NOMO-1 treated with dmso at 0.1 percent for 144 hours (cell line): ENCODE results near the gene SUGP1.
A peak's percentile ranks its signal among the peaks of the same experiment; 100 is the strongest.
"Not testable (repeated sequence)": the region's sequence is repeated elsewhere in the genome, so short reads cannot be mapped to it uniquely, and the experiment has no call there.

ENCODE experiments used
- DNase-seq: peaks from one replicate; lab custom pipeline; 2025; ENCODE audit not compliant: unreplicated experiment; lab: John Stamatoyannopoulos, UW

SUGP1 gene

DNA sequence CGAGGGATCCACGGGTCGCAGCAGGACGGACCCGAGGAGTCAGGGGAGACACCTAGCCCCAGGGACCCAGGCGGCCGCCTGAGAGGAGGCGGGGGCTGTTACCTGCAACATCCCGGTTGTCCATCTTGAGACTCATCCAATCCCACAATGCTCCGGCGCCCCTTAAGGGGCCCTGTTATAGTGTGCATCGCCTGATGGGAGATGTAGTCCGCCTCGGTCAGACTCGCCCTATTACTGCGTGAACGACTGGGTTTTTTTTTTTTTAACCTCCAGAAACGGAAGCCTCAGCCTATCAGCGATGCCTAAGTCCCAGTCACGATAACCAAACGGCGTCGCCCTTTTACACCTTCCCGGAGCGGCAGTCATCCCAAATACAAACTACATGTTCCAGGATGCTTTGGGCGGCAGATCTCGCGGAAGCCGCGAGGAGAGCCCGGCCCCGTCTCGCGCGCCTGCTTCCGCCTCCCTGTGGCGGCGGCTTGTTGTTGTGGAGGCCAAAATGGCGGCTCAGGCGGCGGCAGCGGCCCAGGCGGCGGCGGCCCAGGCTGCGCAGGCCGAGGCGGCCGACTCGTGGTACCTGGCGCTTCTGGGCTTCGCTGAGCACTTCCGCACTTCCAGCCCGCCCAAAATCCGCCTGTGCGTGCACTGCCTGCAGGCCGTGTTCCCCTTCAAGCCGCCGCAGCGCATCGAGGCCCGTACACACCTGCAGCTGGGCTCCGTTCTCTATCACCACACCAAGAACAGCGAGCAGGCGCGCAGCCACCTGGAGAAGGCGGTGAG is at the start of gene SUGP1, which contains the start of gene MAU2:
SUGP1 (minus strand) TSS at position 149 of the 780 bp plus-strand sequence; CDS start at position 136, 13 bp downstream.
MAU2 (plus strand) TSS at position 469 of the 780 bp plus-strand sequence; CDS start at position 500, 31 bp downstream.
- DNase-seq, result peak; percentile 96

GRCh38 chr19:19368087-19368486 is 47.8 kb upstream of the SUGP1 start:
- DNase-seq, result no peak

DNA sequence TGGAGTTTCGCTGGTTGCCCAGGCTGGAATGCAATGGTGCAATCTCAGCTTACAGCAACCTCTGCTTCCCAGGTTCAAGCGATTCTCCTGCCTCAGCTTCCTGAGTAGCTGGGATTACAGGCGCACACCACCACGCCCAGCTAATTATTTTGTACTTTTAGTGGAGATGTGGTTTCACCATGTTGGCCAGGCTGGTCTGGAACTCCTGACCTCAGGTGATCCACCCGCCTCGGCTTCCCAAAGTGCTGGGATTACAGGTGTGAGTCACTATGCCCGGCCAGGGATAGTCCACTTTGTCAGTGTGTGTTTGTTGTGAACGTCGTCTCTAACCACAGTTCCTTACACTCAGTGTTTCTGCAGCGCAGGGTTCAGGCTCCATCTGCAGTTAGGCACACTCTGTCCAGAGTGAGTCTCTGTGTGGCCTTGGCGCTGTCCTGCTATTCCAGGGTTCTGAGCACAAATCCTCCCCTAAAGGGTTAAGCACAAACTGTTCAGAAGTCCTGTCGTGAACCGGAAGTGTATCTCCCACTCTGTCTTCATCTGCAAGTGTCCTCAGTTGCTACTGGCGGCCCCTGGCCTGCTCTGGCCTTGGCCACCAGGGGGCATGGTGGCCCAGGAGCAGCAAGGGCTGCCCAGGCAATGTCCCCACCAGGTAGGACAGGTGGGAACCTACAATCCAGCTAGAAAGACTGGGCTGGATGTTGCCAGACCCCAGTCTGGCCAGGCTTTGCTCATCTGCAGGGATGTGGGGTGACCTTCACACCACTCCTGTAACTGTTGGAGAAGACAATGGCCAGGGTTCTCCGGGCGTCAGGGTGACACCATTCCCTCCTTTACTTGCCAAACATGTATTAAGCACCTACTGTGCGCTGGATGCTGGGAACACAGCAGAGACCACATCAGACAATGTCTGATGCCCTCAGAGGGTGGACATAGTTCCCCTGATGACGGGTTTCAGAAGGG is 46.4 kb upstream of the SUGP1 start:
- DNase-seq, result peak; percentile 66

DNA sequence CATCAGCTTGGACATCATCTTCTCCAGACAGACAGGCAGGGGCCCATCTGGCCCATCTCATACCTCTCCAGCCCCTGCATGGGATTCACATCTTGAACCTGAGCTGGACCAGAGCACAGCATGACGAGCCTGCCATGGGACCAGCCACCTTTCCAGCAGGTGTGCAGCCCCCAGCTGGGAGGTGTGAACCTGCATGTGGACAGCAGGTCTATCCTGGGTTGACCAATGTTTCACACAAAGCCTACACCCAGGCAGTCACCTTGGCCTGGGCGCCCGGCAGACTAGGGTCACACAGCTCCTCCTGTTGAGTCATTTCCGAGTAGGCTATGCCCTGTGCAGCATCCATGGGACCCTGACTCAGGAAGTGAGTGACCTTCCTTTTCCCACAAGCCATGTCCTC is 41.8 kb upstream of the SUGP1 start:
- DNase-seq, result no peak

DNA sequence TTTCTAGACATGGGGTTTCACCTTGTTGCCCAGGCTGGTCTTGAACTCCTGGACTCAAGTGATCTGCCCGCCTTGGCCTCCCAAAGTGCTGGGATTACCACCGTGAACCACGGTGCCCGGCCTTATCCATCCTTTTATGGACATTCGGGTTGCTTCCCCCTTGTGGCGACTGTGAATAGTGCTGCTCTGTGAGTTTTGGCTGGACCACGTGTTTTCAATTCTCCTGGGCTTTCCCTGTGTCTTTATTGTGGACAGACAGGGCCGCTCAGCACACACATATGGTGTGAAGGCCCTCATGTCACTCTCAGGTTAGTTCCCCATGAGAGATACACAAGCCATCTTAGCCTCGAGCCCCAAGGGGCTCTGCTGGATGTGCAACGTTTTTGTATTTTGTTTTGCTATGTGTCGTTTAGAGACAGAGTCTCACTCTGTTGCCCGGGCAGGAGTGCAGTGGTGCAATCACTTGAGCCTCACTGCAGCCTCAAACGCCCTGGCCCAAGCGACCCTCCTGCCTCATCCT is 40.8 kb upstream of the SUGP1 start:
- peak; percentile 49 for DNase-seq

GRCh38 chr19:19356901-19357566 is 36.7 kb upstream of the SUGP1 start:
- DNase-seq, result no peak

DNA sequence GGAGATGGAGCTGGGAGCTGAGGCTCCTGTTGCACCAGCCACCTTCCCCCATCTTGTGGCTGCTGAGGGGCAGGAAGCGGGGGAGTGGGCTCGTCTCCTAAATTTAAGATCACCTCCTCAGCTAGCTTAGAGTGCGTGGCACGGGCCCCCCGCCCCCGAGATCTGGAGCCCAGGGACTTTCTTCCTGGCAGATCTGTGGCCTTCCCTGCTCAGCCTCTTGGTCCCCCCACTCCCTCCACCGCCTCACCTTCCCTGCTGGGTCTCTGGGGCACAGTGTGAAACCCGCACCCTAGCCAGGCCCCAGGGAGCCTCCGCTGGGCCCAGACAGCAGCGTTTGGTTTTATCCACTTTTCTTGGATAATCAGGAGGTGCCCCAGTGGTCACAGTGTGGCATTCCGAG is 36.2 kb upstream of the SUGP1 start:
- DNase-seq, result no peak

DNA sequence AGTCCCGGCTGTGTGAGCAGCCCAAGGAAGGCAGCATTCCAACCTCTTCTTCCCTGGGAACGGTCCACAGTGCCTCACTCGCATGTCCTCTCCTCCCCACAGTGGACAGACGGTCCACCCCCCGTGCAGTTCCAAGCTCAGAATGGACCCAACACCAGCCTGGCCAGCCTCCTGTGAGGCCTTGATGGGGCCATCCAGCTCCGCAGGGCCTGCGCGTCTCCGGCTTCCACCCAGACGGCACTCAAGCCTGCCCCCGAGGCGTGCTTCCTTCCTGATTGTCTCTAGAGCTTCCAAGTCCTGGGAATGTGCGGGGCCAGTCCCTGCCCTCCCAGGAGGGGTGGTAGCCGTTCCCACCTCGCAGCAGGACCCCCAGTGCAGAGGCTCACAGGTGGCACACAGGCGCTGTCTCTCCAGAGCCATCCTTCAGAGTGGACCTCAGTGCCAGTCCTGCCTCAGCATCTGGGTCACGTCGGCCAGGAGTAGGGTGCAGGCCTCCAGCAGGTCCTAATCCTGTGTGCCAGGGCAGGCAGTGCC is 35.4 kb upstream of the SUGP1 start:
- no peak for DNase-seq

GRCh38 chr19:19354932-19355331 is 34.6 kb upstream of the SUGP1 start:
- DNase-seq, result no peak

DNA sequence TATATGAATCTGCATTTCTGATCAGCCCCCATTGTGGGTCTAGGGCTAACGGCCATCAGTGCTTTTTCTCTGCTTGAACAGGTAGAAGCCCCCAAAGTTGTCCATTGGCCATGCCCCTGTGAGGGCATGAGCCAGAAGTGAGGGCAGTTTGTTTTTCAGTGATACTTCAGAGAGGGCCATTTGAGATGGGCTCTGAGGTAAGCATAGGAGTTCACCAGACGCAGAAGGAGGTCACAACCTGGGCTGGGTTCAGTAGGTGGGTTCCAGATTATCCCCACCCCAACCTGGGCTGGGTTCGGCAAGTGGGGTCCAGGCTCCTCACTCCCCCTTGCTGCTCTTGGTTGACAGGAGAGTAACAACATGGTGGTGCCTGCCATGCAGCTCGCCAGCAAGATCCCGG is 33.7 kb upstream of the SUGP1 start:
- DNase-seq, result no peak

DNA sequence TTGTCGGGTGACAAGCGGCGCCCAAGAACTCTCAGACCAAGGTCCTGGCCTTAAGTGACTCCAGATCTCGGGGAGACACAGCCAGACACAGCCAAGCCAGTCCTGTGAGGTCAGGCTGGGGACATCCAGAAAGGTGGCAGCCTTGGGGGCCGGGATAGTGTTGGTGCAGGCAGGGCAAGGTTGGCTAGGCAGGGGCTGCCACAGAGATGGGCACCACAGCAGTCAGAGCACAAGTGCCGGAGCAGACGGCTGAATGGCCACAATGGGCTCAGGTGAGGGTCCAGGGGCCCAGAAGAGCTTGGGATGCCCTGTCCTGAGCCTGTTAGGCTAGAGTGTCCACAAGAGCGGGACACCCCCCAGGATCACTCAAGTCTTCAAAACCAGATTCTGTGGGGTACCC is 32.5 kb upstream of the SUGP1 start:
- DNase-seq, result no peak

GRCh38 chr19:19350756-19351155 is 30.4 kb upstream of the SUGP1 start:
- DNase-seq, result not testable (repeated sequence)

DNA sequence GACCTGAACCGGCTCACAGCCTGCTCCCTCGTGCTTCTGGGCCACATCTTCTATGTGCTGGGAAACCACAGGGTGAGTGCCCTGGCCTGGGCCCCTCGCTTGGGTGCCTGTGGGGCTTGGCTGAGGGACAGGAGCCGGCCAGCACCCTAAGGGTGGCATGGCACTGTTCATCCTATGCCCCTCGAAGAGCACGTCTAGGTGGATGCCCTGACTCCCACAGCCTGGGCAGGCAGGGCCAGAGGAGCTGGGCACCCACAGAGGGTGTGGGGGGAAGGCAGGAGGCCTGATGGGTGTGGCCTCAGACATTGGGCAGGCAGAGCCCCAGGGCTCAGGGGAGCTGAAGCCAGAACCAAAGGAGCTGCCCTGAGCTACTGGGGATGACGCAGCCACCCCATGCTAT is 29.1 kb upstream of the SUGP1 start:
- DNase-seq, result no peak

DNA sequence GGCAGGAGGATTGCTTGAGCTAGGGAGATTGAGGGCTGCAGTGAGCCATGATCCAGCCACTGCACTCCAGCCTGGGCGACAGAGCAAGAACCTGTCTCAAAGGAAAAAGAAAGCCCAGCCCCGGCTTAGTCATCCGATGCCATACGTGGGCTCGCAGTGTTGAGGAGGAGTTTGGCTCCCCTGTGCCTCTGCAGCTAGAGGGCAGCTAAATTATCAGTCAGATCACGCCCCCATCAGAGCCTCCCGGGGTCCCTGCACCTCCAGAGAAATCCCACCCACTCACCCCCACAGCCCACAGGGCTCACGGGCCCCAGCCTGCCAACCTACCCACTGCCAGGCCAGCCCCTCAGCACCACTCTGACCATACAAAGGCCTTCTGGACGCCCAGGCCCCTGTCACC is 28.0 kb upstream of the SUGP1 start:
- no peak for DNase-seq

GRCh38 chr19:19347401-19348110 is 27.2 kb upstream of the SUGP1 start:
- DNase-seq, result no peak

GRCh38 chr19:19345970-19346369 is 25.7 kb upstream of the SUGP1 start:
- DNase-seq, result no peak

GRCh38 chr19:19345232-19345631 is 24.9 kb upstream of the SUGP1 start:
- DNase-seq, result no peak

DNA sequence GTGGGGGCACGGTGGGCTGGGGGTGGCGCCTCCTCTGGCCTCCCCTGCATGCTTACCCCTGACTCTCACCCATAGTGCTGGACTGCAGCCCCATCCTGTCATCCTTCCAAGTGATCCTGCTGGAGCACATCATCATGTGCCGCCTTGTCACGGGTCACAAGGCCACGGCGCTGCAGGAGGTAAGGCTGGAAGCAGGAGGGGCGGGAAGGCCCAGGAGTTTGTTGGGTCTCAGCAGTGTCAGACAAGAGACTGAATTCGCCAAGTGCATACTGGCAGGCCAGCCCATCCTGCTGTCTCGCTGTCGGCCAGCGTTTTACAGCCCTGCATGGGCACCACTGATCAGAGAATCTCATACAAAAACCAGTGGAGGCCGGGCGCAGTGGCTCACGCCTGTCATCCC is 23.5 kb upstream of the SUGP1 start:
- DNase-seq, result no peak

DNA sequence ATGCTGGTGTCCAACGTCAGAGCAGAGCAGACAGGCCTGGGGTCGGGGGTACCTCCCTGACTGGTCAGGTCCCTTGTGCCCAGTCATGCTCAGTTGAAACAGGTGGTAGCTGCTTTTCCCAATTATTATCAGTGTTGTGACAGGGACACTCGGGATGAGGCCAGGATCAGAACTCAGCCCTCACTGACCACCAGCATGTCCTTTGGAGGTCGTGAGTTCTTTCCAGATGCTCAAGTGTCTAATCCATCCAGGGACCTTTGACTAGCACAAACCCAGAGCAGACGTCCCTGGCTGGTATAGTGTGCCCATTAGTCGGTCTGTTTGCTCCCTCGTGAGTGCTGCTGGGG is 22.7 kb upstream of the SUGP1 start:
- DNase-seq, result no peak
